SJSA1 (cell line): ENCODE data around the gene TMEM219. TPM values are rescaled to one million over a fixed set of nuclear protein-coding genes. Genes with fewer than 3 reads are reported as not detected.
"Not testable (repeated sequence)": the region's sequence is repeated elsewhere in the genome, so short reads cannot be mapped to it uniquely, and the experiment has no call there.

Source experiments
- DNase-seq, 2 experiments: peaks; one replicate each; pipeline ENCODE4 v3.0.0-alpha.2; 2015 to 2020; ENCODE audit warnings: low spot score in 2 of 2, low read depth in 1 of 2
- H3K27ac ChIP-seq: fragments of 250-450 bp; sonication (Bioruptor Pico); 2 replicates; pipeline ENCODE4 v1.5.1; 2020; ENCODE audit warnings: mild to moderate bottlenecking, moderate library complexity
- H3K27me3 ChIP-seq: fragments of 250-450 bp; sonication (Bioruptor Pico); replicated peaks from 2 replicates; pipeline ENCODE4 v1.5.1; 2020; ENCODE audit warnings: mild to moderate bottlenecking, moderate library complexity
- H3K36me3 ChIP-seq: fragments of 250-450 bp; sonication (Bioruptor Pico); 2 replicates; pipeline ENCODE4 v1.5.1; 2020; ENCODE audit warnings: mild to moderate bottlenecking
- H3K4me1 ChIP-seq: fragments of 250-450 bp; sonication (Bioruptor Pico); replicated peaks from 2 replicates; pipeline ENCODE4 v1.6.1; 2021; ENCODE audit warnings: mild to moderate bottlenecking
- H3K4me3 ChIP-seq: fragments of 250-450 bp; sonication (Bioruptor Pico); 2 replicates; pipeline ENCODE4 v1.5.1; 2020; ENCODE audit warnings: mild to moderate bottlenecking
- H3K9me3 ChIP-seq: fragments of 250-450 bp; sonication (Bioruptor Pico); replicated peaks from 2 replicates; pipeline ENCODE4 v1.5.1; 2020; ENCODE audit warnings: mild to moderate bottlenecking
- total RNA-seq: library from RNA; depleted of rRNA; stranded (reverse); fragments of >200 nt; shearing (Covaris generic); gene quantifications from 2 replicates; pipeline ENCODE4 v1.2.3, GENCODE V29; 2014

The TMEM219 gene
- total RNA-seq, 1 experiment from 2014 or later: 86.2 TPM

DNA sequence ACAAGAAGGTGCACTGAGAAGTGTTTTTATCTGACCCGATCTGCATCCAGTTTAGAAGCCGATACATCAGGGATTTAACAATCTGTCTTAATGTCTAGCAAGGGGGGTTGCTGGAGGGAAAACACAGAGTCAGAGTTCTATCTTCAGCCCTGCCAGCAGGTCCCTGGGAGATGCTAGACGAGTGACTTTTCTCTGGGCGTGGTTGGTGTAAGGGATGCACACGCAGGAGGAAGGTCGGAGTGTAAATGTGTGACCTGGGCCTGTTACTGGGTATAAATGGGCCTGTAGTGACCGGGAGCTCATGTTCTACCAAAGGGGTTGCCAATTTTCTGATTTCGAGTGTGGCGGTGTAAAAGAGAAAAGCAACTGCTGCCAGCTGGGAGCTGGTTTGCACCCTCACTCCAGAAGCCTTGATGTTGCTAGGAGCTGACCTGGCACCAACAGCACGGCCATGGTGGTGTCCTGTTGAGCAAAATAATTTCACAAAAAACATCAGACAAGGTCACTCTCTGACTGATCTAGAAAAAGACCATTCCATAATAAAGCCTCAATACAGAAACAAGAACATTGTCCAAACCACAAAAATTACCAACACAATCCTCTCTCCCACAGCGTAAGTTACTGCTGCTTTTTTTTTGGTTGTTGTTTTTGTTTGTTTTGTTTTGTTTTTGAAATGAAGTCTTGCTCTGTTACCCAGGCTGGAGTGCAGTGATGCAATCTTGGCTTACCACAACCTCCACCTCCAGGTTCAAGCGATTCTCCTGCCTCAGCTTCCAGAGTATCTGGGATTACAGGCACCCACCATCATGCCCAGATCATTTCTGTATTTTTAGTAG, 34.6 kb upstream of the TMEM219 start:
- Histone ChIP-seq H3K27ac (no peak overlapping the region), H3K4me3 (peak overlapping the region; percentile 94; the same call in 1 of the 2 replicates), H3K36me3 (peaks cover 8% of the 10 kb centered on the region; the same call in 1 of the 2 replicates), H3K4me1 (peaks cover 22% of the 10 kb centered on the region), H3K9me3 (no peaks in the 10 kb centered on the region), H3K27me3 (no peaks in the 10 kb centered on the region)
- peak in 1 of 2 experiments; percentile 23 for DNase-seq

DNA sequence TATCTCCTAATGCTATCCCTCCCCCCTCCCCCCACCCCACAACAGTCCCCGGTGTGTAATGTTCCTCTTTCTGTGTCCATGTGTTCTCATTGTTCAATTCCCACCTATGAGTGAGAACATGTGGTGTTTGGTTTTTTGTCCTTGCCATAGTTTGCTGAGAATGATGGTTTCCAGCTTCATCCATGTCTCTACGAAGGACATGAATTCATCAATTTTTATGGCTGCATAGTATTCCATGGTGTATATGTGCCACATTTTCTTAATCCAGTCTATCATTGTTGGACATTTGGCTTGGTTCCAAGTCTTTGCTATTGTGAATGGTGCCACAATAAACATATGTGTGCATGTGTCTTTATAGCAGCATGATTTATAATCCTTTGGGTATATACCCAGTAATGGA, 30.1 kb upstream of the TMEM219 start:
- not testable (repeated sequence) for DNase-seq, H3K36me3 ChIP-seq, H3K9me3 ChIP-seq, H3K4me3 ChIP-seq, H3K27ac ChIP-seq, H3K27me3 ChIP-seq
- peaks cover 10% of the 10 kb centered on the region for H3K4me1 ChIP-seq

DNA sequence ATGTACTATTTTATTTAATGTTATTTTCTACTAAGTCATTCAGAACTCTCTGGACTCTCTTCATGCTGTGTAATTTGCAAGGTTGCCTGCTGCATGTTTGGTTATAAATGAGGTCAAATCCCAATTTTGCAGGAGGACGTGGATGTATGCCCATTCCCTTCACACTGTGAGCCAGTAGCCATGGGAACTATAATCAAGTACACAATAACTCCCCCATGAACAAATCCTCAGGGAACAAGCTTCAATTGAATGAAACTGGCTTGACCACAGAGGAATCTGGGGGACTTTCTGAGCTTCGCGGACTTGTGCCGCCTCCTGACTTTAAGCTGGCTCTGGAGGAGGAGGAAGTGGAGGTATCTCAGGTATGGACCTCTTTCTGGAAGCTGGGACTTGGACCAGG, 21.2 kb upstream of the TMEM219 start:
- Histone ChIP-seq H3K36me3 (no peaks in the 10 kb centered on the region), H3K4me3 (no peak overlapping the region), H3K27ac (no peak overlapping the region), H3K9me3 (peaks cover 3% of the 10 kb centered on the region; the same call in 1 of the 2 replicates), H3K4me1 (peaks cover 22% of the 10 kb centered on the region), H3K27me3 (no peaks in the 10 kb centered on the region)
- no peak for DNase-seq

DNA sequence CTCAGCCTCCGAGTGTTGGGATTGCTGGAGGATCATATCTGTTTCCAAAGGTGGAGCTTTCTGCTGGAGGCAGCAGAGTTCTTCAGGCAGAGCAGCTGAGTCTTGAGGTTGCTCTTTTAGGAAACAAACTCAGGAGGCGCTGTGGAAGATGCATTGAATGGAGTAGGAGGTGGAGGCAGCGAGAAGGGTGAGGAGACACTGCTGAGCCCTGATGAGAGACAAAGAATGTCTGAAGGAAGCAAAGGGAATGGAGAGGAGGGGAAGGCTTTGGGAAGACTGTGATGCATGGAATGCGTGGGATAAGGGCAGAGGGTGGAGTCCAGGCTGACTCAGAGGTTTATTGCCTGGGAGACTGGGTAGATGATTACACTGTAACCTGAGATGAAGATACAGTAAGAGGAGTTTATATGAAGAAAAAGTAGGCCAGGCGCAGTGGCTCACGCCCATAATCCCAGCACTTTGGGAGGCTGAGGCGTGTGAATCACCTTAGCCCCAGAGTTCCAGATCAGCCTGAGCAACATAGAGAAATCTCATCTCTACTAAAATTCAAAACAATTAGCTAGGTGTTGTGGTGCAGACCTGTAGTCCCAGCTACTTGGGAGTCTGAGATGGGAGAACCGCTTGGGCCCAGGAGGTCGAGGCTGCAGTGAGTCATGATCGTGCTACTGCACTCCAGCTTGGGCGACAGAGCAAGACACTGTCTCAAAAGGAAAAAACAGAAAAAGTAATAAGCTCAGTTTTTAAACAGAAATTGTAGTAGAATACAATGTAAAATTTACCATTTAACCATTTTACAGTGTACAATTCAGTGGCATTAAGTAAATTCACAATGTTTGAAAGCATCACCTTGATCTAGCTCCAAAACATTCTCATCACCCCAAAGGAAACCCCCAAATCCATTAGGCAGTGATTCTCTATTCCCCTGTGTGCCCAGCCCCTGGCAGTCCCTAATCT, 17.8 kb upstream of the TMEM219 start:
- DNase-seq: peak; percentile 93 to 97
- no peak overlapping the region for H3K4me3 ChIP-seq
- H3K4me1 ChIP-seq: peaks cover 22% of the 10 kb centered on the region
- H3K27me3 ChIP-seq: no peaks in the 10 kb centered on the region
- peak overlapping the region; percentile 76 for H3K27ac ChIP-seq
- H3K36me3 ChIP-seq: no peaks in the 10 kb centered on the region
- H3K9me3 ChIP-seq: peaks cover 3% of the 10 kb centered on the region; the same call in 1 of the 2 replicates

DNA sequence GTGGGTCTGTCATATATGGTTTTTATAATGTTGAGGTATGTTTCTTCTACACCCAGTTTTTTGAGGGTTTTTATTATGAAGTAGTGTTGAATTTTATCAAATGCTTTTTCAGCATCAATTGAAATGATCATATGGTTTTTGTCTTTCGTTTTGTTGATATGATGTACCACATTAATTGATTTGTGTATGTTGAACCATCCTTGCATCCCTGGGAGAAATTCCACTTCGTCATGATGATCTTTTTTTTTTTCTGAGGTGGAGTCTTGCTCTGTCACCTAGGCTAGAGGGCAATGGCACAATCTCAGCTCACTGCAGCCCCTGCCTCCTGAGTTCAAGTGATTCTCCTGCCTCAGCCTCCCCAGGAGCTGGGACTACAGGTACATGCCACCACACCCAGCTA, 14.0 kb upstream of the TMEM219 start:
- peaks cover 22% of the 10 kb centered on the region for H3K4me1 ChIP-seq
- no peak overlapping the region for H3K4me3 ChIP-seq
- DNase-seq: no peak
- no peak overlapping the region for H3K27ac ChIP-seq
- H3K27me3 ChIP-seq: no peaks in the 10 kb centered on the region
- H3K9me3 ChIP-seq: no peaks in the 10 kb centered on the region; the same call in 1 of the 2 replicates
- H3K36me3 ChIP-seq: no peaks in the 10 kb centered on the region

DNA sequence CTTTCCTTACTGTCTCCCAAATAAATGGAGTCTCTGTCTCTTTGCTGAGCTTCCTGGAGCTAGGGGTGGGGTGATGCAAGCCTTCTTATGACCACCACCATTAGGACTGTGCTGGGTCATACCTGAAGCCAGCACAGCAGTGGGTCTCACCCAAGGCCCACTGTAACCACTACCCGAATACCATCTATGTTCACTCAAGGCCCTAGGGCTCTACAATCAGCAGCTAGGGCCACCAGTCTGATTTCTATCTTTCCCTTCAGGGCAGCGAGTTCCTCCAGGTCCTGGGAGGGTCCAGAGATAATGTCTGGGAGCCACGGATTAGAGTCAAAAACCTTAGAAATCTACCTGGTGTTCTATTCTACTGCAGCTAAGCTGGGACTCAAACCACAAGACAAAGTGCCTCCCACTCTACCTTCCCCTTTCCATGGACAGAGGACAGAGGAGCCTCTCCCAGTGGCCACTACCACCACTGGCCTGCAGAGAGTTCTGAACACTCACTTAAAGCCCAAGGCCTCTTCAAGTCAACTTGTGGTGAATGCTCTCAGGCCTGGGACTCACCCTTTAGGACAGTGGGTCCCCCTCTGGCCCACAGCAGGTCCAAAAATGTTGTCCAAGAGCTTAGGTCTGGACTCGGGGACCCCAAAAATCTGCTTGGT, 10.9 kb upstream of the TMEM219 start:
- no peak for DNase-seq
- Histone ChIP-seq H3K4me3 (no peak overlapping the region), H3K27me3 (no peaks in the 10 kb centered on the region), H3K36me3 (no peaks in the 10 kb centered on the region), H3K4me1 (no peaks in the 10 kb centered on the region), H3K27ac (no peak overlapping the region), H3K9me3 (no peaks in the 10 kb centered on the region; the same call in 1 of the 2 replicates)

DNA sequence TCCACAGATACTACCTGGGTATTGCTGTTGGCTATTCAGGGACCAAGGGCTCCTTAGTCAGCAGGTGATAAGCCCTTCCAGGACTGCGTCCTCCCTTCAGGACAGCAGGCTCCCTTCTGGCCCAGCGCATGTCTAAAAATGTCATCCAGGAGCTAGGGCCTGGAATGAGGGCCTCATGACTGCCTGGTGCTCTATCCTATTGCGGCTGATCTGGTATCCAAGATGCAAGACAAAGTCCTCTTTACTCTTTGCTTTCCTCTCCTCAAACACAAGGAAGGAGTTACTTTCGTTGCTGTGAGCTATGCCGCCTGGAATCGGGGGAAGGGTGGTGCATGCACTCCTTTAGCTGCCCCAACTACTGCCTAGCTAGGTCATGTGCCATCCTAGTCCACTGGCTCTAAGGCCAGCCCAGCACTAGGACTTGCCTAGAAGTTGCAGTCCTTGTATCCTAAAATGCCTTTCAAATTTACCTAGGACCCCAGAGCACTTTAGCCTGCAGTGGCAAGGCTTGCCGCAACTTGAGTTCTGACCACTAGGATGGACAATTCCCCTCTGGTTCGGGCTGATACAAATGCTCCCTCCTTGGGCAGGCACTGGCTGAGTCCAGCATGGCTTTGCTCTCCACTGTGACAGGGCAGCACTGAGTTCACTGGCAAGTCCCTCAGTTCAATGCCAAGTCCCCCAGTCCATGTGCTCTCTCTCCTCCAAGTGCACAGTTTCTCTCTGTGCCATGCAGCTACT, 10.1 kb upstream of the TMEM219 start:
- H3K27me3 ChIP-seq: no peaks in the 10 kb centered on the region
- H3K4me1 ChIP-seq: no peaks in the 10 kb centered on the region
- no peaks in the 10 kb centered on the region; the same call in 1 of the 2 replicates for H3K9me3 ChIP-seq
- no peak for DNase-seq
- H3K36me3 ChIP-seq: no peaks in the 10 kb centered on the region
- no peak overlapping the region for H3K4me3 ChIP-seq
- H3K27ac ChIP-seq: no peak overlapping the region

DNA sequence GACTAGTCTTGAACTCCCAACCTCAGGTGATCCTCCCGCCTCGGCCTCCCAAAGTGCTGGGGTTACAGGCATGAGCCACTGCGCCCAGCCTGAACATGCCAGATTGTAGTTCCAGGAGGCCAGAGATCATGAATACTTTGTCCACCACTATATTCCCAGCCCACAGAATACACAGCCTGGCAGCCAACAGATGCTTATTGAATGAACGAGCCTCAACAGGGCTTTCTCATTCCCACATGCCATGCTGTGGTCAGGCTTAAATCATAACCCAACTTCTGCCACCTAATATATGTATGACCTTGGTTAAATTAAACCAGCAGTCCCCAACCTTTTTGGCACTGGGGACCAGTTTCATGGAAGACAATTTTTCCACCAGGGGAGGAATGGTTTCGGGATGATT, 3.1 kb upstream of the TMEM219 start:
- DNase-seq: no peak
- H3K9me3 ChIP-seq: no peaks in the 10 kb centered on the region

DNA sequence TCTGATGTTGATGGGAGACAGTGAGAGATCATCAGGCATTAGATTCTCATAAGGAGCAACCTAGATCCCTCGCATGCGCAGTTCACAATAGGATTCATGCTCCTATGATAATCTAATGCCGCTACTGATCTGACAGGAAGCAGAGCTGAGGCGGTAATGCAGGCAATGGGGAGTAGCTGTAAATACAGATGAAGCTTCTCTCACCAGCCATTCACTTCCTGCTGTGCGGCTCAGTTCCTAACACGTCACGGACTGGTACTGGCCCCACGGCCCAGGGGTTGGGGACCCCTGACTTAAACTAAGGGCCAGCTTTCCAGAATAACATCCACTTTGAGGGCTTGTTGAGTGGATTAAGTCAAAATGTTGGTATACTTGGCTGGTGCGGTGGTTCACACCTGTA, 2.6 kb upstream of the TMEM219 start:
- DNase-seq: no peak
- no peak overlapping the region for H3K4me3 ChIP-seq
- H3K9me3 ChIP-seq: no peaks in the 10 kb centered on the region
- no peak overlapping the region for H3K27ac ChIP-seq
- no peaks in the 10 kb centered on the region for H3K27me3 ChIP-seq
- H3K4me1 ChIP-seq: peaks cover 14% of the 10 kb centered on the region
- H3K36me3 ChIP-seq: no peaks in the 10 kb centered on the region

More for the DNA sequence above, 3.1 kb upstream of the TMEM219 start:
- Histone ChIP-seq H3K27me3 (no peaks in the 10 kb centered on the region), H3K36me3 (no peaks in the 10 kb centered on the region), H3K27ac (no peak overlapping the region), H3K4me1 (peaks cover 14% of the 10 kb centered on the region), H3K4me3 (no peak overlapping the region)

DNA sequence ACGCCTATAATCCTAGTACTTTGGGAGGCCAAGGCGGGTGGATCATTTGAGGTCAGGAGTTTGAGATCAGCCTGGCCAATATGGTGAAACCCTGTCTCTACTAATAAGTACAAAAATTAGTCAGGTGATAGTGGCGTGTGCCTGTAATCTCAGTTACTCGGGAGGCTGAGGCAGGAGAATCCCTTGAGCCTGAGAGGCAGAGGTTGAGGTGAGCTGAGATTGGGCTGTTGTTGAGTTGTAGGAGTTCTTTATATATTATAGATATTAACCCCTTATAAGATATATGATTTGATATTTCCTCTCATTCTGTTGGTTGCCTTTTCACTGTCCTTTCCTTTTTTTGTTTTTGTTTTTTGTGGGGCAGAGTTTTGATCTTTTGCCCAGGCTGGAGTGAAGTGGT, 2.1 kb upstream of the TMEM219 start:
- H3K36me3 ChIP-seq, H3K27ac ChIP-seq: not testable (repeated sequence)

DNA sequence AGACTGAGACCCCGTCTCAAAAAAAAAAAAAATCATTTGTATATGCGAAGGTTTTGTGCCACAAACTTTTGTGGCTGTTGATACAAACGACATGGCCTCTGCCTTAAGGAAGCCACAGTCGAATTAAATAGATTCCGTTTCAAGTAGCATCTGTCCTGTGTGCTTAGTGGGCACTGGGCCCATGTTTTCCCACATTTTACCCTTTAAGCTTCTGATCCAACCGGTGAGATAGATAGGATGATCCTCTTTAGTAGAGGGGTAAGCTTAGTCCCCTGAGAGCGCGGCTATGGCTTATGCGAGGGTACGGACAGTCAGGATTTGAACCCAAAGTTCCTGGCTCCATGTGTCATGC, 776 bp upstream of the TMEM219 start:
- H3K4me1 ChIP-seq: peaks cover 14% of the 10 kb centered on the region
- no peak overlapping the region for H3K27ac ChIP-seq
- no peaks in the 10 kb centered on the region for H3K27me3 ChIP-seq
- DNase-seq: no peak
- peak overlapping the region; percentile 53 for H3K4me3 ChIP-seq
- no peaks in the 10 kb centered on the region for H3K9me3 ChIP-seq
- H3K36me3 ChIP-seq: no peaks in the 10 kb centered on the region

More for the DNA sequence above, 2.1 kb upstream of the TMEM219 start:
- not testable (repeated sequence) for DNase-seq, H3K4me3 ChIP-seq, H3K27me3 ChIP-seq, H3K9me3 ChIP-seq
- H3K4me1 ChIP-seq: peaks cover 14% of the 10 kb centered on the region

DNA sequence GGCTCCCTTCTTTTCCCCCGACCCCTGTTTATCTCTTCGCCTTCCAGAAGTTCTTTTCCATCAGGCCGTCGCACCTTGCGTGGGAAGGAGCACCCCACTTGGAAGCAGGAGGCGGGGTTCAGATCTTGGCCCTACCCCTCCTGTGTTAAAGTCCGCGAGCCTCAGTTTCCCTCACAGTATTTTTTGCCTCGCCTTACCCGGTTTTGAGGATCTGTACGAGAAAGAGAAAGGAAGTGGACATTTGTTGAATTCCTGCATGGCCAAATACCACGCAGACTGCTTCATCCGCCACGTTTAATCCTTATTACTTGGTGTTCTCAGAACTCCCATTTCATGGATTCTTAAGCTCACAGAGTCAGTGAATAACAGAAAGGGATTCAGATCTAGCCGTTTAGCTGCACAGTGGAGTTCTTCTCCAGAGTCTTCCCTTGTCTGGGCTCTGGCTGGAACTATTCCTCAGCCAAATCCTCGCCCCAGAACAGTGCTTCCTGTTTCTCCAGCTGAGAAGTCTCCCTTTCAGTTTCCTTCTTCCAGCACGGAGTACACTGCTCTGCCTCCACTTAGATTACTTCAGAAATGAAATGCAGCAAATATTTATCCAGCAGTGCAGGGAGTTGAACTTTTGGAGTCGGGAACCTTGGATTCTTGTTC, 590 bp downstream of the TMEM219 start:
- Histone ChIP-seq H3K4me1 (peaks cover 14% of the 10 kb centered on the region), H3K9me3 (no peaks in the 10 kb centered on the region), H3K36me3 (no peaks in the 10 kb centered on the region; the same call in 1 of the 2 replicates), H3K4me3 (peak overlapping the region; percentile 53), H3K27ac (peak overlapping the region; percentile 50), H3K27me3 (no peaks in the 10 kb centered on the region)
- DNase-seq: peak in 1 of 2 experiments; percentile 31
